Stimulated activated naive CD4-positive, alpha-beta T cell treated with Interleukin-2 at 50 U/mL for 16 hours (primary cell): ENCODE results near the gene SLCO2B1.
A peak's percentile ranks its signal among the peaks of the same experiment; 100 is the strongest.

Source experiments
- DNase-seq: peaks from one replicate; lab custom pipeline; 2025; lab: John Stamatoyannopoulos, UW

SLCO2B1 gene

DNA sequence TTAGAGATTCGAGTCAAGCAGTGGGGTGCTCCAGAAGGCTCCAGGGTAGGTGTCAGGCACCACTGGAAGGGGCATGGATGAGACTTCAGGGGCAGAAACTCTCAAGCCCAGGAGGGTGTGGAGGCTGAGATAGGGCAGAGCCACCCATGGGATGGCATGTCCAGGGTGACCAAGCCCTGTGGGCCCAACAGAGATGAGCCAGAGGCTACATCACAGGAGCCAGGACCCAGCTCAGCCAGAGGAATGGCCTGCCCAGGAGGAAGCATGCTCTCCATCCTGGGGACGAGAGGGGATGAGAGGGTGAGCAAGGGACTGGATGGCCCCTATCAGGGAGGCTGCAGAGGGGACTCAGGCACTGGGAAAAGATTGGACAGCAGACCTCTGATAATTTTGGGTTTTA lies 42.8 kb downstream of the SLCO2B1 start:
- no peak for DNase-seq

DNA sequence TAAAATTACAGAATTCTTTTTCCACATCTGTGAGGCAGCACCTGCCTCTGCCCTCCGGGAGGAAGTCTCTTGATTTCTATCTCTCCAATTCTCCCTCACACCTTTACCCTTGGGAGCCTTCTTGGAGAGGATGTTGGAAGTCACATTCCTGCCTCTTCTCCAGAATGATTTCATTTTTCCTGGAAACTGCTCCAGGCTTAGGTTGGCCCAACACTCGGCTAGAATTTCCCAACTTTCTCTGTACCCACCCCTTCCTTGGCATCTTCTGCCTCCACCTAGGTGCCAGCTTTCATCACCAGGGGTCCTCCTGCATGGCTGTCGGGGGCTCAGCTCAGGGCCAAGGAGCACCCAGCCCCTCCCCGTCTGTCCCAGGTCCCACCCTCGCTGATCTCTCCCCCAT lies 43.2 kb downstream of the SLCO2B1 start:
- no peak for DNase-seq

DNA sequence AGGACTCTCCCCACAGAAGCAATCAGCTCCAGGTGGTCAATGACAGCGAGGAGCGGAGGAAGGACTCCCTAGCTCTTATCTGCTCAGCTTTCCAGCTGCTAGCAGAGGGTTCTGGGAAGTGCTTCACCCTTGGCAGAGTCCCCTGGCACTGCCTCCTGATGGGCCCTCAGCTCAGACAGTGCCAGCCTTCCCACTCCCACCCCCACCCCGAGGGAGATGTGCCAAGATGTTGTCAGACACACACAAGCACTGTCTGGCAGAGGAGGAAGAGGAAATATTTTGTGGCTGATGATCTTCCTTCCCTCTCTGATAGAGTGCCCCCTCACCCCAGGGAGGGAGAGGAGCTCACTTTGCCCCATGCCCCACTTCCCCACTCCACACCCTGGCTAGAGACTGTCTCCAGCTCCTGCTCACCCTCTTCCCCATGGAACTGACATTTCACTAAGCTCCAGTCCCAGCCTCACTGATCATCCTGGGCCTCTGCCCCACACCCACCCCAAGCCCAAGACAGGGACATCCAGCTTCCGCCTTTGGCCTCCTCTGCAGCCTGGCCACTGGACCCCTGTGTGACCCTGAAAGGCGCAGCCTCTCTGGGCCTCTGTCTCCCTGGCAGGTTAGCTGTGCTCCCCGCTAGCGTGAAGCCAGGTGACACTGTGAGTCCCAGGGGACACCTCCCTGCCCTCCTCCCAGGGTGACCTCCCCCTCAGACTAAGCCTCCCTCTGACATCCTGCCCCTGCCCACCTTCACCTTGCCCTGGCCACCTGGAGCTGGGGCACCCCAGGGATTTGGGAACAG lies 44.5 kb downstream of the SLCO2B1 start:
- no peak for DNase-seq

DNA sequence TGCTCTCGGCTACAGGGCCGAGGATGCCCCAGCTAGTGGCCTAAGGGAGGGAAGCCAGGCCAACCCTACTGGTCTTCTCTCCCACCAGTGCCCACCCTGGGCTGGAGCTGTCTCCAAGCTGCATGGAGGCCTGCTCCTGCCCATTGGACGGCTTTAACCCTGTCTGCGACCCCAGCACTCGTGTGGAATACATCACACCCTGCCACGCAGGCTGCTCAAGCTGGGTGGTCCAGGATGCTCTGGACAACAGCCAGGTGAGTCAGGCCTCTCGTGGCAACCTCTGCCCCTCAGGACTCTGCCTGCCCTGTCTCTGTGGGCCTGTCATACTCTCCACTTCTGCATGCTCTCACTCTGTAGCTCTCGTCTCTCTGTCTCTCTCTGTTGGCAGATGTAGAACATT lies 45.5 kb downstream of the SLCO2B1 start:
- no peak for DNase-seq

DNA sequence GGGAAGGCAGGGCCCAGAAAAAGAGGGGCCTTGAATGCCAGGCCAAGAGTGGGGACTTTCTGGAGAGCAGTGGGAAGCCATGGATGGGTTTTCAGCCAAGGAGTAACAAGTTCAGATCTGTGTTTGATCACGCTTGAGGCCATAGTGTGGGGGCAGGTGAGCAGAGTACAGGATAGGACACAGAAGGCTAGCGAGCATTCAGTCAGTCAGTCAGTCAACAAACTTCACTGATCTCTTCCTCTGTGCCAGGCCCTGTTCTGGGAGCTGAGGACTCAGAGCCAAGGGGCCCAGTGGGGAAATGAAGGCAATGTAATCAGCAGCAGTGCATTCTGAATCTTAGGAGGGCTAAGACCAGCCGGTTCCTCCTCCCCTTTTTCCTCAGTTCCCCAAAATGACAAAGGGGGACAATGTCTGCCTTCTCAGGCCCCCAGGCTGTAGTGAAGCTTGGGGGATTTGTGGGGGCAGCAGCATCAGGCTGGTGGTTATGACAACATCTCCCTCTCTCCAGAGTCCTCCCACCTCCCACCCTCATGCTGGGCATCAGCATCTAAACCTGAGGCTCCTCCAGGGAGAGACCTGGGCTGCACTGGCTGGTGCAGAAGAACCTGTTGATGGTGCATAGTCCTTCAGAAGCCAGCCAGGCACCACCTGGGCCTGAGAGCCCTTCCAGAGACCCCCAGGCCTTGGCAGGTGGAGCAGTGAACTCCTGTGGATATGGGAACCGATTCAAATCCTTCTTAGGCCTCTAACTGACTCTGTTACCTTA lies 46.8 kb downstream of the SLCO2B1 start:
- no peak for DNase-seq

DNA sequence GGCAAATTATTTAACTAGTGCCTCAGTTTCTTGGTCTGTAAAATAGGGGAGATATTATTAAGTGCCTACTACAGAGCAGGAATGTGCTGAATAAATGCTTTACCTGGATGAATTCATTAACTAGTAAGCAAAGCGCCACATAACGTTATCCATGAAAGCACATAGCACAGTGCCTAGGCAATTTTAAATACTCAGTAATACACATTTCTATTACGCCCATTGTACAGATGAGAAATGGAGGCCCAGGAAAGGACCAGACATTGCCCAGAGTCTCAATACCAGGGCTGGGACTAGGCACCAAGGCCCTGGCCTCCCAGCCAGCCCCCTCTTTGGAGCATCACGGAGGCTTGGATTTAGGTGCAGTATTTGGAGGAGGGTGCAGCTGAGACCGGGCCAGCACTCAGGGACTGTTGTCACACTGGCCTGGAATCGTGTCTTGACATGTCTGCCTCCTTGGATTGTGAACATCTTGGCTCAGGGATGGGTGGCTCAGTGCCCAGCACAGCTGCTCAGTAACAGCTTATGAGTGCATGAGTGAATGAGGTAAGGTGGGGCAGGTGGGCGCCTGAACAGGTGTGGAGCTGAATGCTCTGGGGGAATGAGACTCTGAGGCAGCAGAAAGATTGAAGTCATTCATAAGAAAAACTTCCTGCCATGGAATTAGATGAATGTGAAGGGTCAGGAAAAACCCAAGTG lies 47.5 kb downstream of the SLCO2B1 start:
- DNase-seq = no peak

DNA sequence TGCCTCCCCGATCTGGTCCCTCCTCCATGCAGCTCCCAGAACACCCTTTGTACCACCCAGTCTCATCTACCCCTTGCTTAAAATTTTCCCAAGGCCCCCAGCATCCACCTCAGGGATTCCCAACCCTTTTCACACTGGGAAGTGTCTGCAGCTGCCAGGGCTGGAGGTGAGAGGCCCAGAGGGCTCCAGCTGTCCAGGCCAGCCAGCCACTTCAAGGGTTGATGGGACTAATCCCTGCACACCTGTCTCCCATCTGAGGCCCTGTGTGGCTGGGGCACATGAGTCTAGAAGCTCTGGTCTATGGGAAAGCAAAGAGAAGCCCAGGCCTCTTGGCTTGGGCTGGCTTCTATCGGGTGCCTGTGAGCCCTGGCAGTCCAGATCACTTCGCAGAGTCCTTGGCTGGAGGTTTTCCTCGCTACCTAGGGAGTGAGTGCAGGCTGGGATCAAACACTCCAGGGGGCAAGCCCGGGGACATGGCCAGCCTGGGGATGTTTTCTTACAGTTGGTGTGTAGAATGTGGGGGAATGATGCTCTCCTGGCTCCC lies 48.6 kb downstream of the SLCO2B1 start:
- no peak for DNase-seq

DNA sequence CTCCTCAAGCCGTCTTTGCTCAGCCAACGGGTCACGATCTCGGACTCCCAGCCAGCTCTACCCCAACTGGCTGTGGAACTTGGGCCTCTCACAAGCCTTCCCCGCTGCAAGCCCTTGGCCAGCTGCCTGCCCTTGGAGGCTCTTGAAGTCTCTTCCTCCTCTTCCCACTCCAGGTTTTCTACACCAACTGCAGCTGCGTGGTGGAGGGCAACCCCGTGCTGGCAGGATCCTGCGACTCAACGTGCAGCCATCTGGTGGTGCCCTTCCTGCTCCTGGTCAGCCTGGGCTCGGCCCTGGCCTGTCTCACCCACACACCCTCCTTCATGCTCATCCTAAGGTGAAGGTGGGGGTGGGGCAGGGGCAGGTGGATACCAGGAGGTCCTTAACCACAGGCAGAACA lies 49.1 kb downstream of the SLCO2B1 start:
- no peak for DNase-seq

DNA sequence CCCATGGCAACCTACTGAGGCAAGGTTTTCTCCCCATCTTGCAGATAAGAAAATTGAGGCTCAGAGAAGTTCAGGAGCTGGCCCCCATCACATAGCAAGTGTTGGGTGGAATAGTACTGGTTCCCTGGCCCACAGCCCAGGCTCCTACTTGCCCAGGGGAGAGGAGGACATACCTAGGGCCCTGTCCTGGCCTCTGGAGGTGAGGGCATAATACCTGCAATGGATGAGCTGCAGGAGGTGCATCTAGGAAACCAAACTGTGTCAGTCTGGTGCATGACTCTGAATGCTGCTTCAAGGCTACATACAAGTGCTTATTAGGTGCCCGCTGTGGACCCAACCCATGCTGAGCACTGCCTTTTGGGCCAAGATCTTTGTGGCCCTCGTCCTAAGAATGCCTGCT lies 49.6 kb downstream of the SLCO2B1 start:
- no peak for DNase-seq

DNA sequence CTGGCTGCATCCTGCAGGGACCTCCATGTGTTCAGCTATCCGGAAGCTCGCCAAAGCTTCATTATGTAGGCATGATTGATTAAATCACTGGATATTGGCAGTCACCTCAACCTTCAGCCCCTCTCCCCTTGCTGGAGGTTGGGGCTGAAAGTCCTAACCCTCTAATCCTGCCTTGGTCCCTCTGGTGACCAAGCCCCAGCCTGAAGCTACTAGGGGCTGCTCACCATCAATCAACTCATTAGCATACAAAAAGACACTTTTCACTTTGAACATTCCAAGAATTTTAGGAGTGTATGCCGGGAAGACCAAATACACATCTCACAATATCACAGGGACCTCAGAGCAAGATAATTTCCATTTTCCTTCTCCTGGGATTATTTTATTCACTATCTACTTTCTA lies 50.9 kb downstream of the SLCO2B1 start:
- no peak for DNase-seq

DNA sequence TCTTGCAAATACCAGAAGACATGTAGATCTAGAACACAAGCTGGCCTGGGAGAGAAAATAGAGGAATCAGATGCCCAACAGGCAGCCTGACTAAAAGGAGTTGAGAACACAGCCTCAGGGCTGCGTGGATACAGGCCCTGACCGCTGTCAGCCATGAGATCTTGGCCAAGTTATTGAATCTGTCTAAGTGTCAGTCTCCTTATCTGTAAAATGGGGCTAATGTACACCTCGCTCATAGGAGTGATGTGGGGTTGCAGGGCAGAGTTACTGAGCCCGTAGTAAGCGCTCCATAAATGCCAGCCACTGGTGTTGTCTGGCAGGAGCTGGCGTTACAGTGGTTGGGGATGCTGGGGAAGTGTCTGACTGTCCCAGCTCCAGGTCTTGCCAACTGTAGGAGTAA lies 51.3 kb downstream of the SLCO2B1 start:
- DNase-seq = no peak

DNA sequence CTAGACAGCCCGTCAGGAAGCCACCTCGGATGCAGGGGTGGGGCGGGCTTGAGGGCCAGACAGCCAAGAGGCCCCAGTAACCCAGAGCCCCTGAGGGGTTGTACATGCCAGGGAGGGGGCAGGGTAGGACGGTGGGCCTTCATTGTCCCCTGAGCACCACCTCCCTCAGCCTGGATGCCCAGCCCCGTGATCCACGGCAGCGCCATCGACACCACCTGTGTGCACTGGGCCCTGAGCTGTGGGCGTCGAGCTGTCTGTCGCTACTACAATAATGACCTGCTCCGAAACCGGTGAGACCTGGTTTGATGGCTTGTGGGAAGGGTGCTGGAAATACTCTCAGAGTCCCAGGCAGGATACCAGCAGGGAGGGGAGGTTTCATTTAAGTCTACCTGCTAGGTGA lies 52.2 kb downstream of the SLCO2B1 start:
- DNase-seq = no peak

DNA sequence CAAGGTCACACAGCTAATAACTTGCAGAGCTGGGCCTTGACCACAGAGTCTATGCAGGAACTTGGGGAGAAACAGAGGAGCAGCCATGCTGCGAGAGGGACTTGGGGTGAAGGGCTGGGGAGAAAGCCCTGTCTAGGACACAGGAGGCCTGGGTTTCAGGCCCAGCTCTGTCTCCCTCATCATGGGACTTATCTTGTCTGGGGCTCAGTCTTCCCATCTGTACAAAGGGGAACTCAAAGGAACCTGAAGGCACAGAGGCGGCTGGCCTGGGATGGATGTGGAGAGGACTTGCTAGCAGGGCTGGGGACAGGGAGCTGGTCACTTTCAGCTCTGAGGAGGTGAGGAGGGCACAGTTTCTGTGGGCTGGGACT lies 52.7 kb downstream of the SLCO2B1 start:
- no peak for DNase-seq

DNA sequence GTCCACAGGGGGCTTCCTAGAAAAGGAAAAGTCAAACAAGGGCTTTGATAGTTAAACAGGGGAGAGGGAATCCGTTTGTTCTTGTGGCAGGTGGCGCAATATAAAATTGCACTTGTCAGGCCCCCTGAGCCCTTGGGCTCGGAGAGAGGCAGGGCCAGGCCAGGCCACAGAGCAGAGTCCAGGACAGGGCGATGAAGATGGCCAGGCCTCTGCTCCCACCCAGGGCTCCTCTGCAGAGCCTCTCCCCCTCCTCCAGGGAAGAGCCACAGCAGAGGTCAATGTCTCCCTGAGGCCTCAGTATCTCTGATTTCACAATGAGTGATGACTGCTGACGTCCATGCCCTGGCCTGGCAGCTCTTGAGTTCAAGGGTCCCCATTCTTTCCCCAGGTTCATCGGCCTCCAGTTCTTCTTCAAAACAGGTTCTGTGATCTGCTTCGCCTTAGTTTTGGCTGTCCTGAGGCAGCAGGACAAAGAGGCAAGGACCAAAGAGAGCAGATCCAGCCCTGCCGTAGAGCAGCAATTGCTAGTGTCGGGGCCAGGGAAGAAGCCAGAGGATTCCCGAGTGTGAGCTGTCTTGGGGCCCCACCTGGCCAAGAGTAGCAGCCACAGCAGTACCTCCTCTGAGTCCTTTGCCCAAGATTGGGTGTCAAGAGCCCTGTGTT lies 53.2 kb downstream of the SLCO2B1 start:
- DNase-seq = no peak

DNA sequence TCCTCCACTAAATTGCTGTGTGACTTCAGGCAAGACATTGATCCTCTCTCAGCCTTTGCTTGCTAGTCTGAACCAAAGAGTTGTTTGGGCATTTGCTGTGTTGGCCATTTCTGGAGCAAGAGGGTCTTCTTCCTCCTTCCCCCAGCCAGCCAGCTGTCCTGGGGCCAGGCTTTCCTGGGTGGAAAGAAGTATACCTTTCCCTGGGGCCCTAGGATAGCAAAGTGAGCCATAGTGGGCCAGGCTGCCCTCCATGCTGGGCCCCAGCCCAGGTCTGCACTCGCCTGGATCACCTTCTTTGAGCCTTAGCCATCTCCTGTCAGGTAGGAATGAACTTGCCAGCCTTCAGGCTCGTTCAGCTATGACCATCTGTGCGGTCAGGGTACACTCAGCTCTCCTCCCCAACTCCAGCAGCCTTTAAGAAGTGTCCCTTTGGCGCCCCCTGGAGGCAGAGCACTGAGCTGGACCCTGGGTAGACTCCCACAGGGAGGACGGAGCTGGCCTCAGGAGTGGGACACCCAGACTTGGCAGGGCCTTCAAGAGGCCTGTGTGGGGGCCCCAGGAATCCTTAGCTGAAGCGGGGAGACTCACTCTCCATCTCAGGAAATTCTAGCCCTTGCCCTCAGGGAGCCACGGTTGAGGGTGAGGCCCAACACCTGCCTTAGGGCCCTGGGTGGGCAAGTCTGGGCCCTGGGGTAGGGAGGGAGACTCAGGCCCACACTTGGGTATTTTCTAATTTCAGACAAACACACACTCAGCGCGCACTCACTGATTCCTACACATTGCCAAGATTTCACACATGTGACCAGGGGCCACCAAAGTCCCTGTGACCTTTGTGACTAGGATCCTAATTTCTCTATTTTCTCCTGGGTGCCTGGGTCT lies 54.0 kb downstream of the SLCO2B1 start:
- DNase-seq = peak; percentile 82

DNA sequence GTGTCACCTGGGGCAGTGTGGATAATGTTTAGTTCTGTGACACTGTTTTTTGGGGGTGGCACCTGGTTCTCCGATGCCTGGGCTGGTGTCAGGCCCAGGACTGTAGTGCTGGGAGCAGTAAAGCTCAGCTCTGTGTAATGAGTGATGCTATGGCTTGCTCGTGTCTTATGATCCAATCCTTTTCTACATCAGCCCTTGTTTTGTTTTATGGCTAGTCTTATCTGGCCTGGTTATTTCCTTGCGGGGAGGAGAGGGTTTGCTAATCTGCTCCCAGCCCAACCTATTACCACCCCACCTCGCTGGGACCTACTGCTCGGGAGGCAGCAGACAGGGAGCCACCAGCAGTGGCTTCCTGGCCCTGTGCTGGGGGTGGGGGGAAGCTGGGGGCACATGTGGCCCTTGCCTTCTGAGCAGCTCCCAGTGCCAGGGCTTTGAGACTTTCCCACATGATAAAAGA lies 54.7 kb downstream of the SLCO2B1 start:
- no peak for DNase-seq

DNA sequence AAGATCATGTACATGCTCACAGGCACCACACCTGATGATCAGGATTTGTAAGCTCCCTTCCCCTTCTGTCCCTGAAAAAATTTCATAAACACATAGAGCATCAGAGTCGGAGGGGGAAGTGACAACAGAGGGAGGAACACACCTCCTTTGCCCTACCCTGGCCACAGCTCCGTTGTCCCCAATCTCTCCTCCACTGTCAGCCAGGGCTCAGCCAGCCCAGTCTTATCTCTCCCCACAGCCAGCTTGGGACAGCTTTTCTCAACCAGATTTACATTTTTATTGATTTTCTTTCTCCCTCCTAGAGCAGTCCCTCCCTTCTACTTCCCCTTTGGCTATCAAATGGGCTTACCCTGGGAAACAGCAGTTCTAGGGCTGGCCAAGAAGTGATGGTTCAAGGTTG lies 57.5 kb downstream of the SLCO2B1 start:
- no peak for DNase-seq

DNA sequence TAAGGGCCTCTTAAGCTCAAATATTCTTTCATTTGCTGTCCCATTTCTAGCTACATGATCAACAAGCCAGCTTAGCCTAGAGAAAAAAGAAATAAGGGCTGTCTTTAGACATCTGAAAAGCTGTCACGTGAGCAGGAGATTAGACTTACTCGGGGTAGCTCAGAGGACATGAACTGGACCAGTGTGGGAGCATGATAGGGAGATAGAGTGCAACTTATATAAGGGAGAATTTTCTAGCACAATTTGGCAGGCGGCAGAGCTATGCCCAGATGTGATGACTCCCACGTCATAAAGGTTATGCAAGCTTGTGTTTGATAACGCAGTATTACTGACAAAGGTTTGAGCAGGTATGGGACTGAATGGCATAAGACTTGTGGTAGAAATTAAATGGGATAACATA lies 61.5 kb downstream of the SLCO2B1 start:
- no peak for DNase-seq

DNA sequence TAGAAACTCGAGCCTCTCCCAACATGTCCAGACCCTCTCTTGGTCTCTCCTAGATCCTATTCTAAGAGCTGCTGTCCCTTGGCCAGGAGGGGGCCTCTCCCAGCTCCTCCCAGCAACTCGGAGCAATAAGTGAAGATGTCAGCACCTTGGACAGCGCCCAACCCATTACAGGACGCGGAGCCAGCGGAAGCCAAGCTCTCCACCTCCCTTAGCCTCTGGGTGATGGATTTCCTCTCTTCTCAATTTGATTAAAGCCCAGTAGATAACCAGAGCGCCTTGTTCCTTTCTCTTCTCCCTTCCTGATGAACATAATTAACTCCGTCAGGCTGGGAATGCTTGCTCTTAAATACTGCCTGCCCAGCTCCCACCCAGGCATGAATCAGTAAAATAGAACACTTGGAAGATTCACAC lies 63.5 kb downstream of the SLCO2B1 start:
- DNase-seq = peak; percentile 62

DNA sequence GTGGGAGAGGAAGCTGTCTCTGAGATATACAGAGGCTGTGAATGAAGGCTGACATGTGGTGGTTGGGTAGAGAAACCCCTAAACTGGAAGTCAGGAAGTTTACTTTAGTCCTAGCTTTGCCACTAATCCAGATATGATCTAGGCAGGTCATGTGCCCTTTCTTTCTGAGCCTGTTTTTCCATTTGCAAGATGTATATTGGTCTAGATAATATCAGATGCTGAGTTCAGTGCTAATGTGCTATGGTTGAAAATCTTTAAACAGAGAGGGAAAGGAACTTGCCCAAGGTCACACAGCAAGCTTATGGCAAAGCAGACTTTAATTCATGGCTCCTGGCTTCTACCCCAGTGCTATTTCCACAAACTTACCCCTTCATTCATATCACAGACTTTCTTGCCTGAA lies 63.9 kb downstream of the SLCO2B1 start:
- DNase-seq = no peak

DNA sequence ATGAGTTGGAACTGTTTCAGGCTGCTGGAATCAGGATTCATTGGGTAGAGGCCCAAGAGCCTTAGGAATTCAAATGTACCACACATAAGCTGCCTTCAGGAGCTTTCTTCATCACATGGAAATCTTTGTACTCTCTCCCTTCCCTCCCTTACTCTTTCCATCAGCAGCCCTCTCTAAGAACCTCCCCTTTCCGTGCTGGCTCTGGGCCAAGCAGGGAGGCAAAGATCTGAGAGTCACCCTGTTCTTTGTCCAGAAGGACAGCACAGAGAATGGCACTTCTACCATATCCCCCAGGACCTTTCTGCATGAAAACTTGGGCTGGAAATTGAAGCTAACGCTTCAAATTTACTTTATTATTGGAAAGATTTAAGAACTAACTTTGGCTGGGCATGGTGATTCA lies 69.0 kb downstream of the SLCO2B1 start:
- no peak for DNase-seq
